HPDE6-E6E7 (cell line): Measurements from ENCODE around the gene PAN3.

Experiments
- DNase-seq: peaks from one replicate; pipeline ENCODE4 v3.0.0; 2011; ENCODE audit warnings: missing footprints; ENCODE audit errors: extremely low spot score

PAN3 gene

GRCh38 chr13:28337166-28338005 is 199.0 kb downstream of the PAN3 start:
- no peak for DNase-seq

- no peak for DNase-seq
Measured at GRCh38 chr13:28338006-28338574, 199.7 kb downstream of the PAN3 start.

GRCh38 chr13:28338742-28339141 is 200.4 kb downstream of the PAN3 start:
- DNase-seq, result no peak

- DNase-seq, result no peak
Measured at GRCh38 chr13:28339419-28339818, 201.1 kb downstream of the PAN3 start.

- DNase-seq, result no peak
Measured at GRCh38 chr13:28340272-28340793, 202.0 kb downstream of the PAN3 start.

- DNase-seq, result no peak
Measured at GRCh38 chr13:28342251-28342650, 203.9 kb downstream of the PAN3 start.

- DNase-seq, result no peak
Measured at GRCh38 chr13:28344163-28344562, 205.8 kb downstream of the PAN3 start.
